HG02642 (cell line): ENCODE results near the gene TGM5.

Source experiments
- ATAC-seq: cut with Tn5 transposase; IDR thresholded peaks from one replicate; pipeline ENCODE4 v1.9.1; 2021; ENCODE audit warnings: mild to moderate bottlenecking; ENCODE audit not compliant: unreplicated experiment, poor library complexity

The TGM5 gene

GRCh38 chr15:43220991-43221403 is 45.7 kb downstream of the TGM5 start, which contains the start of gene EPB42:
TSS of gene EPB42 (minus strand) at chr15:43221018. CDS start at chr15:43220825, 193 bp downstream.
- ATAC-seq = no peak

GRCh38 chr15:43219929-43220928 is 46.5 kb downstream of the TGM5 start:
- ATAC-seq = no peak

GRCh38 chr15:43218908-43219706 is 47.6 kb downstream of the TGM5 start:
- no peak for ATAC-seq

GRCh38 chr15:43215961-43216360 is 50.8 kb downstream of the TGM5 start:
- no peak for ATAC-seq

- no peak for ATAC-seq
Observed at GRCh38 chr15:43214592-43215295, 52.0 kb downstream of the TGM5 start.

GRCh38 chr15:43214169-43214568 is 52.6 kb downstream of the TGM5 start:
- no peak for ATAC-seq

GRCh38 chr15:43213466-43213865 is 53.3 kb downstream of the TGM5 start:
- ATAC-seq = no peak

GRCh38 chr15:43212951-43213350 is 53.8 kb downstream of the TGM5 start:
- ATAC-seq = no peak

- no peak for ATAC-seq
Observed at GRCh38 chr15:43212299-43212698, 54.4 kb downstream of the TGM5 start.

- no peak for ATAC-seq
Observed at GRCh38 chr15:43211224-43211735, 55.4 kb downstream of the TGM5 start.

GRCh38 chr15:43210807-43211206 is 55.9 kb downstream of the TGM5 start:
- ATAC-seq = no peak

- ATAC-seq = no peak
Observed at GRCh38 chr15:43210172-43210745, 56.5 kb downstream of the TGM5 start.

GRCh38 chr15:43209059-43209824 is 57.5 kb downstream of the TGM5 start:
- no peak for ATAC-seq

GRCh38 chr15:43208052-43209002 is 58.4 kb downstream of the TGM5 start:
- ATAC-seq = no peak

- ATAC-seq = no peak
Observed at GRCh38 chr15:43207024-43207423, 59.7 kb downstream of the TGM5 start.

- ATAC-seq = no peak
Observed at GRCh38 chr15:43206054-43206453, 60.7 kb downstream of the TGM5 start.

- no peak for ATAC-seq
Observed at GRCh38 chr15:43204016-43204901, 62.5 kb downstream of the TGM5 start.
